GM19193 (cell line): ENCODE results near the gene ITGAE.
A peak's percentile ranks its signal among the peaks of the same experiment; 100 is the strongest.

Experiments
- POLR2A ChIP-seq: IDR thresholded peaks from 4 replicates; pipeline ENCODE4 v1.6.1; 2011; ENCODE audit not compliant: insufficient read depth, insufficient read length; ENCODE audit errors: extremely low read depth

The ITGAE gene

GRCh38 chr17:3688852-3689261 lies 112.1 kb downstream of the ITGAE start:
- no peak for TF ChIP-seq POLR2A

- no peak for TF ChIP-seq POLR2A
These were observed 112.9 kb downstream of the ITGAE start for GRCh38 chr17:3688027-3688553.

GRCh38 chr17:3685174-3685573 lies 115.8 kb downstream of the ITGAE start:
- no peak for TF ChIP-seq POLR2A

GRCh38 chr17:3683054-3683511 lies 117.9 kb downstream of the ITGAE start:
- no peak for TF ChIP-seq POLR2A

- no peak for TF ChIP-seq POLR2A
These were observed 119.0 kb downstream of the ITGAE start for GRCh38 chr17:3682033-3682432.

GRCh38 chr17:3681565-3681964 lies 119.4 kb downstream of the ITGAE start:
- no peak for TF ChIP-seq POLR2A

GRCh38 chr17:3681057-3681456 lies 119.9 kb downstream of the ITGAE start:
- TF ChIP-seq POLR2A, result no peak

- no peak for TF ChIP-seq POLR2A
These were observed 121.4 kb downstream of the ITGAE start for GRCh38 chr17:3679531-3680126.

- no peak for TF ChIP-seq POLR2A
These were observed 122.0 kb downstream of the ITGAE start for GRCh38 chr17:3678821-3679530.

GRCh38 chr17:3678095-3678820 lies 122.7 kb downstream of the ITGAE start:
- TF ChIP-seq POLR2A, result no peak

GRCh38 chr17:3675886-3676285 lies 125.1 kb downstream of the ITGAE start:
- TF ChIP-seq POLR2A, result no peak

- TF ChIP-seq POLR2A, result no peak
These were observed 128.4 kb downstream of the ITGAE start for GRCh38 chr17:3672571-3672970.

GRCh38 chr17:3669548-3669947 lies 131.4 kb downstream of the ITGAE start:
- TF ChIP-seq POLR2A, result no peak

- no peak for TF ChIP-seq POLR2A
These were observed 132.0 kb downstream of the ITGAE start for GRCh38 chr17:3669085-3669347.

- peak; percentile 92 for TF ChIP-seq POLR2A
These were observed 132.5 kb downstream of the ITGAE start, which contains the start of the genes EMC6 and TAX1BP3 for GRCh38 chr17:3668279-3669084. EMC6 (plus strand) TSS chr17:3668812; CDS start chr17:3669147, 335 bp downstream. TAX1BP3 (minus strand) TSS chr17:3668578; CDS start chr17:3668526, 52 bp downstream.
